VCaP (cell line): Measurements from ENCODE around the gene PROX1.

ENCODE experiments used
- H3K27ac ChIP-seq: fragments of 450-650 bp; 2 replicates; pipeline ENCODE4 v1.5.1; 2017
- CTCF ChIP-seq: fragments of 450-650 bp; conservative IDR thresholded peaks from 2 replicates; pipeline ENCODE4 v1.5.1; 2017; ENCODE audit warnings: mild to moderate bottlenecking, moderate library complexity

The PROX1 gene

GRCh38 chr1:214017191-214017982, 29.6 kb downstream of the PROX1 start:
- TF ChIP-seq CTCF: no peak
- no peak overlapping the region for H3K27ac ChIP-seq

- TF ChIP-seq CTCF: no peak
- no peak overlapping the region for H3K27ac ChIP-seq
Measured at GRCh38 chr1:214018386-214019268, 30.9 kb downstream of the PROX1 start.

GRCh38 chr1:214019499-214019898, 31.7 kb downstream of the PROX1 start:
- H3K27ac ChIP-seq: no peak overlapping the region
- TF ChIP-seq CTCF: no peak

GRCh38 chr1:214021321-214021720, 33.5 kb downstream of the PROX1 start:
- H3K27ac ChIP-seq: no peak overlapping the region
- TF ChIP-seq CTCF: no peak

- TF ChIP-seq CTCF: no peak
- H3K27ac ChIP-seq: no peak overlapping the region
Measured at GRCh38 chr1:214022229-214022791, 34.5 kb downstream of the PROX1 start.

GRCh38 chr1:214022810-214023425, 35.1 kb downstream of the PROX1 start:
- H3K27ac ChIP-seq: no peak overlapping the region
- no peak for TF ChIP-seq CTCF

- no peak overlapping the region for H3K27ac ChIP-seq
- TF ChIP-seq CTCF: no peak
Measured at GRCh38 chr1:214026985-214027384, 39.2 kb downstream of the PROX1 start.
